ENCODE results near the gene GRIK4. TPM values are rescaled to one million over a fixed set of nuclear protein-coding genes. Genes with fewer than 3 reads are reported as not detected.

GRIK4 gene
- total RNA-seq, 2 experiments from 2014 or later: 0.06 TPM; not detected in 1

GRCh38 chr11:120694726-120695125 is 183.2 kb downstream of the GRIK4 start:
- H3K4me3 ChIP-seq (ENCODE audit: low read depth, low read length, poor library complexity, severe bottlenecking): no peak overlapping the region
- no peaks in the 10 kb centered on the region for H3K36me3 ChIP-seq (ENCODE audit: insufficient read depth, low read length)
- ChIA-PET CTCF (ENCODE audit: unreplicated experiment) (interaction anchor here (0.7 to 3.3 kb wide), 3 partner anchors 7 to 21 kb away, joined by 3 to 13 read pairs (median 3); no protein-coding TSS in a partner anchor), POLR2A (interaction anchor here (0.9 kb wide), 1 partner anchor 10 kb away, joined by 4 read pairs; no protein-coding TSS in a partner anchor)
- no peak overlapping the region for H3K27ac ChIP-seq (ENCODE audit: low read depth, low read length, poor library complexity, severe bottlenecking)
- no peaks in the 10 kb centered on the region for H3K9me3 ChIP-seq (ENCODE audit: low read length)
- no TSS peak for BruUV-seq (replicated peaks)
- peaks cover 23% of the 10 kb centered on the region for H3K4me1 ChIP-seq (ENCODE audit: insufficient read depth, low read length, poor library complexity, severe bottlenecking)
- H3K79me2 ChIP-seq (ENCODE audit: insufficient read depth, low read depth, low read length): no peaks in the 10 kb centered on the region
- no peak for DNase-seq (ENCODE audit: low spot score)
- no peak overlapping the region for H2AFZ ChIP-seq (ENCODE audit: low read length)
- TF ChIP-seq EZH2phosphoT487 (IDR thresholded peaks at IDR 0.05; ENCODE audit: borderline replicate concordance, low read depth, low read length): no peak
- no peak for TF ChIP-seq CTCF (conservative IDR thresholded peaks at IDR 0.05; ENCODE audit: low read length)
- H3K9me2 ChIP-seq (ENCODE audit: insufficient read depth, low read length): no peaks in the 10 kb centered on the region
- intact Hi-C loops (cut with micrococcal nuclease; ENCODE audit: unreplicated experiment): no loop called here
- no peaks in the 10 kb centered on the region for H4K20me1 ChIP-seq (ENCODE audit: insufficient read depth, low read length)
- H3K4me2 ChIP-seq (ENCODE audit: low read length): no peak overlapping the region

- Histone ChIP-seq H3K4me3 (ENCODE audit: low read depth, low read length, poor library complexity, severe bottlenecking) (no peak overlapping the region), H3K27ac (ENCODE audit: low read depth, low read length, poor library complexity, severe bottlenecking) (no peak overlapping the region), H3K9me2 (ENCODE audit: insufficient read depth, low read length) (no peaks in the 10 kb centered on the region), H2AFZ (ENCODE audit: low read length) (no peak overlapping the region), H3K4me2 (ENCODE audit: low read length) (no peak overlapping the region), H3K4me1 (ENCODE audit: insufficient read depth, low read length, poor library complexity, severe bottlenecking) (peaks cover 25% of the 10 kb centered on the region), H3K36me3 (ENCODE audit: insufficient read depth, low read length) (no peaks in the 10 kb centered on the region), H3K9me3 (ENCODE audit: low read length) (no peaks in the 10 kb centered on the region), H4K20me1 (ENCODE audit: insufficient read depth, low read length) (no peaks in the 10 kb centered on the region), H3K79me2 (ENCODE audit: insufficient read depth, low read depth, low read length) (no peaks in the 10 kb centered on the region)
- CTCF ChIA-PET (ENCODE audit: unreplicated experiment): interaction anchor here (3.3 kb wide), 1 partner anchor 21 kb away, joined by 13 read pairs; no protein-coding TSS in a partner anchor
- intact Hi-C loops (cut with micrococcal nuclease; ENCODE audit: unreplicated experiment): no loop called here
- no peak for DNase-seq (ENCODE audit: low spot score)
- BruUV-seq (replicated peaks): no TSS peak
- POLR2A ChIA-PET: no interaction called here
- no peak for TF ChIP-seq EZH2phosphoT487 (IDR thresholded peaks at IDR 0.05; ENCODE audit: borderline replicate concordance, low read depth, low read length)
- TF ChIP-seq CTCF (conservative IDR thresholded peaks at IDR 0.05; ENCODE audit: low read length): no peak
Observed at GRCh38 chr11:120695426-120695825, 183.9 kb downstream of the GRIK4 start.

- Histone ChIP-seq H3K79me2 (ENCODE audit: insufficient read depth, low read depth, low read length) (no peaks in the 10 kb centered on the region), H2AFZ (ENCODE audit: low read length) (no peak overlapping the region), H3K4me3 (ENCODE audit: low read depth, low read length, poor library complexity, severe bottlenecking) (no peak overlapping the region), H3K9me2 (ENCODE audit: insufficient read depth, low read length) (no peaks in the 10 kb centered on the region), H3K36me3 (ENCODE audit: insufficient read depth, low read length) (no peaks in the 10 kb centered on the region), H3K27ac (ENCODE audit: low read depth, low read length, poor library complexity, severe bottlenecking) (no peak overlapping the region), H3K9me3 (ENCODE audit: low read length) (peaks cover 3% of the 10 kb centered on the region; the same call in 1 of the 2 replicates), H3K4me1 (ENCODE audit: insufficient read depth, low read length, poor library complexity, severe bottlenecking) (peaks cover 29% of the 10 kb centered on the region), H4K20me1 (ENCODE audit: insufficient read depth, low read length) (no peaks in the 10 kb centered on the region), H3K4me2 (ENCODE audit: low read length) (no peak overlapping the region)
- ChIA-PET POLR2A (interaction anchor here (0.9 to 11.7 kb wide), 3 partner anchors 11 to 53 kb away, joined by 3 to 113 read pairs (median 6); no protein-coding TSS in a partner anchor), CTCF (ENCODE audit: unreplicated experiment) (interaction anchor here (3.3 kb wide), 1 partner anchor 20 kb away, joined by 13 read pairs; no protein-coding TSS in a partner anchor)
- BruUV-seq (replicated peaks): no TSS peak
- TF ChIP-seq CTCF (conservative IDR thresholded peaks at IDR 0.05; ENCODE audit: low read length): no peak
- TF ChIP-seq EZH2phosphoT487 (IDR thresholded peaks at IDR 0.05; ENCODE audit: borderline replicate concordance, low read depth, low read length): no peak
- intact Hi-C loops (cut with micrococcal nuclease; ENCODE audit: unreplicated experiment): no loop called here
- DNase-seq (ENCODE audit: low spot score): no peak
Observed at GRCh38 chr11:120695939-120696338, 184.4 kb downstream of the GRIK4 start.

Data from OCI-LY7 (cell line).